H9 (cell line): Measurements from ENCODE around the gene B4GAT1. TPM values are rescaled to one million over a fixed set of nuclear protein-coding genes. Genes with fewer than 3 reads are reported as not detected.
A peak's percentile ranks its signal among the peaks of the same experiment; 100 is the strongest.
"Not testable (repeated sequence)": the region's sequence is repeated elsewhere in the genome, so short reads cannot be mapped to it uniquely, and the experiment has no call there.

Source experiments
- DNase-seq: peaks from one replicate; pipeline ENCODE4 v3.0.0-alpha.2; 2017
- H2AFZ ChIP-seq: one replicate; pipeline ENCODE4 v1.6.1; 2013; ENCODE audit warnings: mild to moderate bottlenecking, low read length, control low read depth, moderate library complexity
- H2AK5ac ChIP-seq: 2 replicates; pipeline ENCODE4 v1.6.1; 2013; ENCODE audit warnings: low read length, control low read depth, mixed read lengths; ENCODE audit not compliant: insufficient read length
- H2BK120ac ChIP-seq: one replicate; pipeline ENCODE4 v1.6.1; 2013; ENCODE audit warnings: low read depth, mild to moderate bottlenecking, low read length, control low read depth, inconsistent platforms; ENCODE audit not compliant: poor library complexity, severe bottlenecking
- H2BK12ac ChIP-seq: 2 replicates; pipeline ENCODE4 v1.6.1; 2013; ENCODE audit warnings: low read length, control low read depth, mixed read lengths, low read depth; ENCODE audit not compliant: insufficient read length
- H2BK15ac ChIP-seq: 2 replicates; pipeline ENCODE4 v1.6.1; 2013; ENCODE audit warnings: low read depth, low read length, control low read depth
- H2BK20ac ChIP-seq: one replicate; pipeline ENCODE4 v1.6.1; 2013; ENCODE audit warnings: low read depth, mild to moderate bottlenecking, low read length, control low read depth, inconsistent platforms; ENCODE audit not compliant: poor library complexity, severe bottlenecking
- H2BK5ac ChIP-seq: 2 replicates; pipeline ENCODE4 v1.6.1; 2013; ENCODE audit warnings: low read length, control low read depth, mixed read lengths; ENCODE audit not compliant: insufficient read length
- H3K14ac ChIP-seq: 2 replicates; pipeline ENCODE4 v1.6.1; 2013; ENCODE audit warnings: low read length, control low read depth; ENCODE audit not compliant: insufficient read depth
- H3K18ac ChIP-seq: 2 replicates; pipeline ENCODE4 v1.6.1; 2013; ENCODE audit warnings: low read depth, mild to moderate bottlenecking, mixed read lengths, low read length, control low read depth; ENCODE audit not compliant: insufficient read length
- H3K23ac ChIP-seq: 2 replicates; pipeline ENCODE4 v1.6.1; 2013; ENCODE audit warnings: low read length, control low read depth, mixed read lengths, low read depth; ENCODE audit not compliant: insufficient read length
- H3K23me2 ChIP-seq: 2 replicates; pipeline ENCODE4 v1.6.1; 2013; ENCODE audit warnings: low read depth, mild to moderate bottlenecking, mixed read lengths, low read length, control low read depth; ENCODE audit not compliant: insufficient read length, poor library complexity, severe bottlenecking
- H3K27ac ChIP-seq: 2 replicates; pipeline ENCODE4 v1.5.1; 2013; ENCODE audit warnings: low read length, control low read depth, mixed read lengths, low read depth; ENCODE audit not compliant: insufficient read length
- H3K27me3 ChIP-seq: 2 replicates; pipeline ENCODE4 v1.6.1; 2013; ENCODE audit warnings: low read length, control low read depth, inconsistent platforms; ENCODE audit not compliant: insufficient read depth
- H3K4ac ChIP-seq: 2 replicates; pipeline ENCODE4 v1.6.1; 2013; ENCODE audit warnings: low read depth, mild to moderate bottlenecking, control low read depth, inconsistent platforms, low read length, moderate library complexity
- H3K4me1 ChIP-seq: 2 replicates; pipeline ENCODE4 v1.6.1; 2013; ENCODE audit warnings: low read length, control low read depth, inconsistent platforms; ENCODE audit not compliant: insufficient read depth
- H3K4me2 ChIP-seq: 2 replicates; pipeline ENCODE4 v1.6.1; 2013; ENCODE audit warnings: low read length, control low read depth, mixed read lengths; ENCODE audit not compliant: insufficient read length, insufficient read depth
- H3K56ac ChIP-seq: 2 replicates; pipeline ENCODE4 v1.6.1; 2013; ENCODE audit warnings: low read depth, mild to moderate bottlenecking, mixed read lengths, low read length, control low read depth; ENCODE audit not compliant: insufficient read length
- H3K79me1 ChIP-seq: 2 replicates; pipeline ENCODE4 v1.6.1; 2013; ENCODE audit warnings: low read depth, mild to moderate bottlenecking, moderate library complexity, low read length, control low read depth, inconsistent platforms; ENCODE audit not compliant: insufficient read depth, poor library complexity, severe bottlenecking
- H3K79me2 ChIP-seq: 2 replicates; pipeline ENCODE4 v1.6.1; 2013; ENCODE audit warnings: low read length, control low read depth, inconsistent platforms; ENCODE audit not compliant: insufficient read depth
- H3K9ac ChIP-seq: 2 replicates; pipeline ENCODE4 v1.6.1; 2013; ENCODE audit warnings: low read length, control low read depth, mixed read lengths; ENCODE audit not compliant: insufficient read length; ENCODE audit errors: extremely low read depth
- H3K9me3 ChIP-seq: one replicate; pipeline ENCODE4 v1.6.1; 2013; ENCODE audit warnings: low read depth, low read length, inconsistent platforms; ENCODE audit not compliant: control insufficient read depth
- H3T11ph ChIP-seq: one replicate; pipeline ENCODE4 v1.6.1; 2013; ENCODE audit warnings: mild to moderate bottlenecking, low read length, control low read depth, inconsistent platforms
- H4K20me1 ChIP-seq: one replicate; pipeline ENCODE4 v1.6.1; 2013; ENCODE audit not compliant: control insufficient read depth, insufficient read length, insufficient read depth
- H4K5ac ChIP-seq: 2 replicates; pipeline ENCODE4 v1.6.1; 2013; ENCODE audit warnings: low read depth, mild to moderate bottlenecking, mixed read lengths, low read length, control low read depth; ENCODE audit not compliant: insufficient read length
- H4K8ac ChIP-seq: replicated peaks from 2 replicates; pipeline ENCODE4 v1.6.1; 2013; ENCODE audit warnings: low read length, control low read depth, mixed read lengths, low read depth; ENCODE audit not compliant: insufficient read length
- H4K91ac ChIP-seq: 2 replicates; pipeline ENCODE4 v1.6.1; 2013; ENCODE audit warnings: low read depth, mild to moderate bottlenecking, moderate library complexity, mixed read lengths, low read length, control low read depth; ENCODE audit not compliant: insufficient read length
- H3K27ac Mint-ChIP-seq, 3 experiments: 2 replicates in 2 of 3; 3 replicates in 1 of 3; pipeline ENCODE4 v1.8.0; 2020 to 2021; ENCODE audit warnings: mixed read lengths in 3 of 3, mild to moderate bottlenecking in 1 of 3, moderate library complexity in 1 of 3
- H3K27me3 Mint-ChIP-seq: 2 replicates; pipeline ENCODE4 v1.8.0; 2021; ENCODE audit warnings: low read depth, mild to moderate bottlenecking, moderate library complexity, mixed read lengths
- H3K36me3 Mint-ChIP-seq, 3 experiments: 2 replicates in 2 of 3; 3 replicates in 1 of 3; pipeline ENCODE4 v1.8.0; 2020 to 2021; ENCODE audit warnings: low read depth in 3 of 3, mixed read lengths in 3 of 3; ENCODE audit not compliant: insufficient read depth in 1 of 3
- H3K4me1 Mint-ChIP-seq, 2 experiments: 2 replicates each; pipeline ENCODE4 v1.8.0; 2020; ENCODE audit warnings: mixed read lengths in 2 of 2
- H3K4me3 Mint-ChIP-seq, 2 experiments: 2 replicates in 1 of 2; 3 replicates in 1 of 2; pipeline ENCODE4 v1.8.0; 2020 to 2021; ENCODE audit warnings: mild to moderate bottlenecking in 2 of 2, mixed read lengths in 2 of 2, moderate library complexity in 1 of 2
- H3K9me3 Mint-ChIP-seq, 2 experiments: 2 replicates in 1 of 2; 3 replicates in 1 of 2; pipeline ENCODE4 v1.8.0; 2020; ENCODE audit warnings: mild to moderate bottlenecking in 2 of 2, mixed read lengths in 2 of 2, moderate library complexity in 1 of 2
- CTCF ChIP-seq: fragments of 200-600 bp; sonication (generic); conservative IDR thresholded peaks from 3 replicates; pipeline ENCODE4 v1.8.0; 2021; ENCODE audit warnings: antibody characterized with exemption, mild to moderate bottlenecking
- WGBS: extraction: QIAGEN DNeasy Blood & Tissue Kit; methylation state at CpG from one replicate; pipeline ENCODE4 v1.1.7; 2013; ENCODE audit warnings: missing lambda C conversion rate, low lambda C conversion rate, mixed read lengths; ENCODE audit not compliant: insufficient read length; ENCODE audit errors: extremely low coverage; 5-methylcytosine and 5-hydroxymethylcytosine counted together
- total RNA-seq: library from RNA; stranded (reverse); gene quantifications from 2 replicates; pipeline ENCODE4 v1.2.1, GENCODE V29; 2021

B4GAT1 gene
- total RNA-seq, 1 experiment from 2014 or later, result 24.3 TPM

- Histone ChIP-seq H3K79me2 (no peaks in the 10 kb centered on the region), H3K23me2 (peaks cover 12% of the 10 kb centered on the region), H3K9me3 (no peaks in the 10 kb centered on the region), H2BK15ac (no peak overlapping the region), H2BK12ac (no peak overlapping the region), H3K4me1 (no peaks in the 10 kb centered on the region), H3K4me2 (peak overlapping the region; percentile 48), H4K5ac (no peak overlapping the region), H2AFZ (no peak overlapping the region), H3K18ac (no peak overlapping the region), H3K4ac (no peak overlapping the region), H3K9ac (no peak overlapping the region), H3T11ph (no peak overlapping the region), H3K56ac (no peak overlapping the region), H3K23ac (no peak overlapping the region), H3K27ac (no peak overlapping the region), H4K20me1 (no peaks in the 10 kb centered on the region), H2BK5ac (no peak overlapping the region), H4K8ac (no peak overlapping the region), H3K27me3 (no peaks in the 10 kb centered on the region), H3K79me1 (no peaks in the 10 kb centered on the region), H4K91ac (no peak overlapping the region), H2BK20ac (no peak overlapping the region), H2AK5ac (no peak overlapping the region), H2BK120ac (no peak overlapping the region), H3K14ac (no peak overlapping the region)
- no CpG with 5 or more reads among the region's 26 CpGs for WGBS
- TF ChIP-seq CTCF, result no peak; the same call in 2 of the 3 replicates
- no peak for DNase-seq
- H3K4me1 Mint-ChIP-seq, result peaks cover 10 to 19% of the 10 kb centered on the region in 2 experiments
- peak overlapping the region; percentile 78 to 86 for H3K4me3 Mint-ChIP-seq
- H3K27me3 Mint-ChIP-seq, result peaks cover 26% of the 10 kb centered on the region
- H3K36me3 Mint-ChIP-seq, result no peaks in the 10 kb centered on the region; a peak in 1 of 7 replicates
- H3K9me3 Mint-ChIP-seq, result no peaks in the 10 kb centered on the region; a peak in 1 of 5 replicates
- peak overlapping the region; percentile 91 to 99 (median 98) for H3K27ac Mint-ChIP-seq
These were observed 35.9 kb downstream of the B4GAT1 start for GRCh38 chr11:66311470-66311964.

DNA sequence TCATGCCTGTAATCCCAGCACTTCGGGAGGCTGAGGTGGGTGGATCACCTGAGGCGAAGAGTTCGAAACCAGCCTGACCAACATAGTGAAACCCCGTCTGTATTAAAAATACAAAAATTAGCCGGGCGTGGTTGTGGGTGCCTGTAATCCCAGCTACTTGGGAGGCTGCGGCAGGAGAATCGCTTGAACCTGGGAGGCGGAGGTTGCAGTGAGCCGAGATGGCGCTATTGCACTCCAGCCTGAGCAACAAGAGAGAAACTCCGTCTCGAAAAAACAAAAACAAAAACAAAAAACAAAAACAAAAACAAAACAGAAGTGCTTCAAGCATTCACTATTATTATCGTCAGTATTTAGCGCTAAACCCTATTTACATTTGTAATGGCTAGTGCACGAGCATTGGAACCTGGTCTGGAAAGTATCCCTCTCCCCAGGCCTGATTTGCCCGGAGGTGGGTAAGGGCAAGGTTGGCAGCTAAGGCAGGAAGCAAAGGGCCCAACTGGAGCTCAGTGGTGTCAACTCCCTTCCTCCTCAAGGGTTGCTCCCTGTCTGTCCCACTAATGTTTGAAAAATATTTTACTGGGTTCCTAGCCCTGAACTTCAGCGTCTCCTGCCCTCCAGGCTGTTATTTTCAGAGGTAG is 36.5 kb downstream of the B4GAT1 start:
- WGBS, result no CpG with 5 or more reads among the region's 18 CpGs
- not testable (repeated sequence) for H3K36me3 Mint-ChIP-seq, H3K4ac ChIP-seq, H3K79me1 ChIP-seq, H3T11ph ChIP-seq, H2AK5ac ChIP-seq, DNase-seq, H3K79me2 ChIP-seq, H4K20me1 ChIP-seq, H2BK20ac ChIP-seq, H3K18ac ChIP-seq, H3K4me1 ChIP-seq, H4K8ac ChIP-seq, H4K91ac ChIP-seq, H3K56ac ChIP-seq, H3K27me3 ChIP-seq, H3K4me2 ChIP-seq, H3K27ac Mint-ChIP-seq, H3K9me3 Mint-ChIP-seq, H2AFZ ChIP-seq, H3K9me3 ChIP-seq, H3K9ac ChIP-seq, H2BK15ac ChIP-seq, H2BK12ac ChIP-seq, H2BK120ac ChIP-seq, H4K5ac ChIP-seq, H3K23ac ChIP-seq, H2BK5ac ChIP-seq, H3K4me3 Mint-ChIP-seq, H3K14ac ChIP-seq, H3K27ac ChIP-seq
- peaks cover 26% of the 10 kb centered on the region for H3K27me3 Mint-ChIP-seq
- H3K4me1 Mint-ChIP-seq, result peaks cover 10 to 19% of the 10 kb centered on the region in 2 experiments
- peaks cover 12% of the 10 kb centered on the region for H3K23me2 ChIP-seq
